Neural crest cell (in vitro differentiated cells): ENCODE measurements around the gene CSF3. TPM values are rescaled to one million over a fixed set of nuclear protein-coding genes. Genes with fewer than 3 reads are reported as not detected.

ENCODE experiments used
- DNase-seq: peaks from one replicate; pipeline ENCODE4 v3.0.0; 2021; ENCODE audit warnings: low read depth, mixed read lengths, low spot score
- H3K27ac Mint-ChIP-seq: one replicate; pipeline ENCODE4 v1.8.0; 2021; ENCODE audit warnings: mild to moderate bottlenecking, mixed read lengths; ENCODE audit not compliant: unreplicated experiment
- H3K27me3 Mint-ChIP-seq: 2 replicates; pipeline ENCODE4 v1.8.0; 2021; ENCODE audit warnings: low read depth, mild to moderate bottlenecking, mixed read lengths
- H3K36me3 Mint-ChIP-seq: 2 replicates; pipeline ENCODE4 v1.8.0; 2021; ENCODE audit warnings: low read depth, mild to moderate bottlenecking, mixed read lengths
- H3K4me1 Mint-ChIP-seq: 2 replicates; pipeline ENCODE4 v1.8.0; 2021; ENCODE audit warnings: mixed read lengths
- H3K4me3 Mint-ChIP-seq: one replicate; pipeline ENCODE4 v1.8.0; 2021; ENCODE audit warnings: mild to moderate bottlenecking, mixed read lengths
- H3K9me3 Mint-ChIP-seq: 2 replicates; pipeline ENCODE4 v1.8.0; 2021; ENCODE audit warnings: mixed read lengths
- CTCF ChIP-seq: fragments of 200-600 bp; sonication (generic); conservative IDR thresholded peaks from 2 replicates; pipeline ENCODE4 v1.5.0; 2021; ENCODE audit warnings: antibody characterized with exemption, mild to moderate bottlenecking
- total RNA-seq: library from RNA; stranded (reverse); gene quantifications from 2 replicates; pipeline ENCODE4 v1.2.1, GENCODE V29; 2021

The CSF3 gene
- total RNA-seq, 1 donor from 2014 or later = not detected

DNA sequence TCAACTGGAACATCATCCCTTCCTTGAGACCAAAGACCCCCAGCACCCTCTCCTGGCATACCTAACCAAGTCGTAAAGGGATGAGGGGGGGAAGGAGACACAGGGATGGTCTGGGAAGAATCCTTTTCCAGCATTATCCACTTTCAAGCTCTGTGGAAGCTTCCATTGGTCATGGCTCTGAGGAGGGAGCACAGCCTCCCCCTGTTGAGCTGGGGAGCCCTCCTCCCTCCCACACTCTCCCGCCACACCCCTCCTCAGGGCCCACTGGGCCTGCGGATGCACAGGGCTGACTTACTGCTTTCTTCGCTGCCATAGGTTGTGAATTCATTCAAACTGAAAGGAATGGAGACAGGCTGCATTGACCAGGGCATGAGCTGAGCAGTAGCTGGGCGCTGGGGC is 12.4 kb downstream of the CSF3 start:
- no peaks in the 10 kb centered on the region for H3K4me1 Mint-ChIP-seq
- H3K27ac Mint-ChIP-seq = no peak overlapping the region
- H3K27me3 Mint-ChIP-seq = no peaks in the 10 kb centered on the region
- no peak overlapping the region for H3K4me3 Mint-ChIP-seq
- no peak for TF ChIP-seq CTCF
- peaks cover 15% of the 10 kb centered on the region for H3K36me3 Mint-ChIP-seq
- DNase-seq = no peak
- no peaks in the 10 kb centered on the region for H3K9me3 Mint-ChIP-seq

DNA sequence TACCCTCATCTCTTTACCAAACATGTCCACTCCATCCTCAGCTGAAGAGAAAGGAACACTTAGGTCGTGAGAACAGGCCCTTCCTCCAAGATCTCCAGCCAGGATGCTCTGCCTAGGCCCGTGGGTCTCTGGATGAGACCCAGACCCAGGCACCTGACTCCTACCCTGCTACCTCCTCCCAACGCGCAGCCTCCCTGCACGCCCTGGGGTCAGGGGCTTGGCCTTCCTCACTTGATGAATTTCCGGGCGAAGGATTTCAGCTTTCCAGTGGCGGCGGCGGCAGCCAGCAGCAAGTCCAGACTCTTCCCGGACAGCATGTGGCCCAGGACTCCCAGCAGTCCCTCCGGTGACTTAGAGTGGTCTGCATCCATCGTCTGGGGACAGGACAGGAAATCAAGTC is 13.4 kb downstream of the CSF3 start:
- no peak overlapping the region for H3K27ac Mint-ChIP-seq
- H3K4me1 Mint-ChIP-seq = no peaks in the 10 kb centered on the region
- H3K27me3 Mint-ChIP-seq = no peaks in the 10 kb centered on the region
- no peaks in the 10 kb centered on the region for H3K9me3 Mint-ChIP-seq
- no peak for TF ChIP-seq CTCF
- peaks cover 15% of the 10 kb centered on the region for H3K36me3 Mint-ChIP-seq
- H3K4me3 Mint-ChIP-seq = no peak overlapping the region
- DNase-seq = no peak

GRCh38 chr17:40031706-40032105 is 16.5 kb downstream of the CSF3 start:
- no peak for TF ChIP-seq CTCF
- Mint-ChIP-seq H3K9me3 (no peaks in the 10 kb centered on the region), H3K4me1 (no peaks in the 10 kb centered on the region), H3K4me3 (no peak overlapping the region), H3K36me3 (peaks cover 8% of the 10 kb centered on the region), H3K27me3 (no peaks in the 10 kb centered on the region), H3K27ac (no peak overlapping the region)
- no peak for DNase-seq

DNA sequence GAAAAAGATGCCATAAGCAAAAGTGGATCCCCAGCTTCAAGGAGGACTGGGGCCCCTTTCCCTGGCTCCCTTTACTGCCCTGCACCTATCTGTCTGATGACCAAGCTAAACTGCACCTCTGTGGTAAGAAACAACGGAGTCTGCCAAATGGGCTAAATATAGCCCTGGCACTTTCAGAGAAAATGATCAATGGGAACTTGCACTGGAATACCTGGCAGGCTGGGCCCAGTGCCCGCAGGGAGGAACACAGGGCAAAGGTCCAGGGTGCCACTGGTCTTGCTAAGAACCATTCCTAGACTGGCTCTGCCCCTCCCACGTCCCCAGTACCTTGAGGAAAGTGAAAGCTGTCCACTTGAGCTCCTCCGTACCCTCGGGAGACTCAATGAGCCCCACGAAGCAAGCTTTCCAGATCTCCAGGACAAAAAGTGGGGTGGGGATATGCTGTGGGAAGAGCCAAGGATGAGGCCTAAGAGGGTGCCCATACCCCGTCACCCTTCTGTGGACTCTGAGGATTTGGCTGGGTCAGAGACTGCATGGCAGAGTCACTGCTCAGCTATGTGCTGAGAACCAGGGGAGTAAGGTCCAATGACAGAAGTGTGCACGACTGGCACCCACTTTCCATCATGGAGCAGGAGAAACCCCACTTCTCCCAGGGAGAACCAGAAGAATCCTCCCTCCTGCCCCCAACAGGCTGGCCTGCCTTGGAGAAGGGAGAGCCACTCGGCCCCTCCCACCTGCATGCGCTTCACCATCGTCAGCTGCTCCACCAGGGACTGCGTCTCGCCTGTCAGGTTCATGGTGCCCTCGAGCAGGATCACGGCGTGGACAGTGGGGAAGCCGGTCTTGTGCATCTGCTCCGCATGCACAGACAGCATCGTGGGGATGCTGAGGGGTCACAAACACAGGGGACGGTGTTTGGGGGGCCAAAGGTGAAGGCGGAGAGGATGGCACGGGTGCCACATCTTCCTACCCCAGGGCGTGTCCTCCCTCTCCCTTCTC is 17.4 kb downstream of the CSF3 start:
- TF ChIP-seq CTCF = no peak
- Mint-ChIP-seq H3K27me3 (no peaks in the 10 kb centered on the region), H3K4me3 (no peak overlapping the region), H3K36me3 (peaks cover 8% of the 10 kb centered on the region), H3K4me1 (no peaks in the 10 kb centered on the region), H3K9me3 (no peaks in the 10 kb centered on the region), H3K27ac (no peak overlapping the region)
- no peak for DNase-seq

GRCh38 chr17:40033339-40033738 is 18.1 kb downstream of the CSF3 start:
- H3K27me3 Mint-ChIP-seq = no peaks in the 10 kb centered on the region
- no peaks in the 10 kb centered on the region for H3K9me3 Mint-ChIP-seq
- H3K27ac Mint-ChIP-seq = no peak overlapping the region
- H3K36me3 Mint-ChIP-seq = peaks cover 8% of the 10 kb centered on the region
- no peak for TF ChIP-seq CTCF
- DNase-seq = no peak
- H3K4me3 Mint-ChIP-seq = no peak overlapping the region
- no peaks in the 10 kb centered on the region for H3K4me1 Mint-ChIP-seq
